ENCODE measurements around the gene GRXCR1.

GRXCR1 gene

DNA sequence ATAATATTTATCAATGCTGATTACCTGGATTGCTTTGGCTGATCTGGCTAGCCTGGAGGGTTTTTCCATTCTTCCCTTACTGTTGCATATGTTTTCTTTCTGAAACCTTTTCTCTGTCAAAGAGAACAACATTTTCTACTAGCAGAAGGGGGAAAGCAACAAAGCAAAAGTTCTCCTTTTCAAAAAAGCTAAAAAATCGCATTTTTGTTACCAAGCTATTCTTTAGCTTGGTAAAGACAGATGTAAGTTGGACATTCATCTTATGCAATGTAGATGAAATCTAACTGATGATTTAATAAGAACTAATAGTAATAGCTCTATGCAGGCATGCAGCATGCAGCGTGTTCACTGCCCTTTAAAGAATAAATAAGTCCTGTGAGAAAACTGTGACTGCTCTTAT, at the start of gene GRXCR1:
TSS of gene GRXCR1 (plus strand) at position 301 of the 400 bp plus-strand sequence. CDS start 554 bp downstream, outside the sequence.
- no peak for DNase-seq (ENCODE audit: low read depth in 3 of 3)

DNA sequence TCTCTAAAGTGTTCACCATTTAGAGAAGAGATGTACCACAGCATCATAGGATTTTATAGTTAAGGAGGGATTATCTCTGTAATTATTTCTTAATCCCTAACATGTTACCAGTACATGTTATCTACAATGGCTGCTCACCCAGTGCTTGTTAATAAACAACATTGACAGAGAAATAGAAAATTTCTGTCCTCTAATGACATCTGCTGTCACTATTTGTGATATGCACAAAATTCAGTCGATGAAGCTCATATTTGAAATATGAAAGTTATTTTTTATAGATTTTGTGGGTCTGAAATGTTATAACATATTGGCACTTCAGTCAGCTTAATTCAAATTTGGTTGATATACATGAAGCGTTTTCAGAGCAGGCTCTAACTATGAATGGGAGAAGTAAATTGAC, 48.8 kb upstream of the GRXCR1 start:
- no peak for DNase-seq (ENCODE audit: low read depth in 3 of 3)

DNA sequence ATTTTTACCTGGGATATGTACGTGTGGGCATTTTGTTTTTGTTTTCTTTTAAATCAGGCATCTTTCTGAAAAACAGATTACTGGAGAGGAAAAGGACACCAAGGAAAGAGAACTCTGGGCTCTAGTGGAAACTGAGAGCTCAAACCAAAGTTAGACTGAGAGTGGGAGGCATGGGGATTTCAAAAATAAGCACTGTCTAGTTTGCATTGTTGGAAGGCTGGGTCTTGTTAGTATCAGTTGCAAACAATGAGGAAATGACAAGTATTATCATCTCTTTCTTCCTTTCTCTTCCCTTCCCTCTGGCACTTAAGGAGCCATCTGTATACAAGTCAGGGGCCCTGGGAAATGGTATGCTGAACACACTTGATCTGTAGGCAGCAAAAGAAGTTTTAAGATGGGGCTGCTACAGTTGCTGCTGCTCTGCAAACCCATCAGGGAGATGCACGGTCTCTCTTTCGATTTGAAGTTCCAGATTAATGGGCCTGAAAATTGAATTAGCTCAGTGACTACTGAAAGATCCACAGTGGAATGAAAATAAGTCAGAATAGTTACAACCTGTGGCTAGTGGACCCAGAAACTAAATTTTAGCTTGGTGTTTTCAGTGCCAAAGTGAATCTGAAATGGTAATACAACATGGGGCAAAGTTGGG, 48.0 kb upstream of the GRXCR1 start:
- DNase-seq (ENCODE audit: low read depth in 3 of 3) = no peak

DNA sequence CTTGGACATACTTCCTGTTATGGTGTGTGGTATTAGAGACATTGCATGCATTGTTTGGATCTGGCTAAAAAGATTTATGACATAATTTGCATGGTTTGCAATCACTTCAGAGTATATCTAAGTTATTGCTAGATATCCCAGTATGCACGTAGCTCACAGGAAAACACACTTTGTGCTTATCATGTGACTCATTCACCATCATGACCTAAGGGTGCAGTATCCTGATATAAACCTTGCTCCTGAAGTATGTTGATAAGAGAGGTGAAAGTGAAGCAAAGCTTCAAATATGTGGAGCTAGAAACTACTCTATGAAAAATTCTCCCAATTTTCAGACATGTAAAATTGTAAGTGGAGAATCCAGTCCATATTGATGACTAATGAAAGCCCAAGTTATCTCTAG, 46.9 kb upstream of the GRXCR1 start:
- DNase-seq (ENCODE audit: low read depth in 3 of 3) = no peak

DNA sequence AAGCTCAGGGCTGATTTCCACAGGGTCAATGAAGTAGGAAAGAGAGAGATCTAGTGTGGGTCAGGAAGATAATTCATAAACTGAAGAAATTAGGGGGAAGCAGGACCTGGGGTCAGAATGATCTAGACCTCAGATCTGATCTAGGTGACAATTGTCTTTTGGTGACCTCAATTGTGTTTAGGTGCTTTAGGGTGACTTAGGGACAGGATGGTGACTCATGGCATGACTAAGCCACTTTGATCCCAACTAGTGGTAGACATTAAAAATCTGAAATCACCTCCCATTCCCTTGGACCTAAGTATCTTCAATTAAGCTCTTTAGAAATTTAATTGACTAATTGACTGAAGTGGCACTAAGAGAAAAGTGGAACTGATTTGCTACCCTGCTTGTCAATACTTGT, 36.7 kb upstream of the GRXCR1 start:
- DNase-seq (ENCODE audit: low read depth in 3 of 3) = no peak

DNA sequence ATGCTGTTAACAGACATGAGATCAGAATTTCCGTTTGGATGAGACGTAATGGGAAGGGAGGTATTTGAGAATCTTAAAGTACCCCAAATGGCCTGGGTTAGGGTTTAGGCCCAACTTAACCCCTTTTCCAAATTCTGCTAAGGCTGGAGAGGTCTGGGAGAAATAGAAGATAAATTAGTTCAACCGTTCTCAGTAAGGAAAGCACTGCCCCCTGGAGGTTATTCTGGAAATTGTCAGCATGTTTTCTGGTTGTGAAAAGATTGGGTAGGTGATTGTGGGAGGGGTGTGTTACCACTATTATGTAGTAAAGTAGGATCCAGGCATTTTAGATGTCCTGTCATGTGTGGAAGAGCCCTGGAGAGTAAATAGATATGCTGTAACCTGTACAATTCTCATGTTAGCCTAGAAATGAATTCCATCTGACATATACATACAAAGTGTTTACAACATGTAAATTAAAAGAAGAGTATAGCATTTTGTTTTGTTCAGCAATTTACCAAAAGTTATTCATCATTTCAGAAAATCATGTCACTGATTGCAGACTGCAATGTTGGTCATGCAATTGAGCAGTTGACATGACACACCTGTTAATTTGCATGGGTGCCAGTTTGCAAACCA, 26.8 kb upstream of the GRXCR1 start:
- peak; percentile 9 to 37 (median 17) for DNase-seq (ENCODE audit: low read depth in 3 of 3)

DNA sequence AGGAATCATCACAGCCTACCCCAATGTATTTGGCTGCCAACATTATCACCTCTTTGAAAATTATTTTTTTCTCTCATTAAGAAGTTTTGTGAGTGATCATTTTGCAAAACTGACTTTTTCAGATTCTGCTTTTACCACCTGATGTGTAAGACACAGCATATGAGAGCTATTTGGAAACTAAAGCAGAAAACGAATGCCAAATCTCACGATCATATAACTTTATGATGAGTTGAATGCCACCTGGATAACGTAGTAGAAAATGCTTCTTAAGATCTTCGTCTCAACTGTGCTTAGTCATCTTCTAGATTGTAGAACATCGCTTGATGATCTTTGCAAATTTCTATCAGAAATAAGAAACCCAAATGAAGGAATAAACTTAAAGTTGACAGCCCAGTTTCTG, 21.3 kb upstream of the GRXCR1 start:
- DNase-seq (ENCODE audit: low read depth in 3 of 3) = no peak

DNA sequence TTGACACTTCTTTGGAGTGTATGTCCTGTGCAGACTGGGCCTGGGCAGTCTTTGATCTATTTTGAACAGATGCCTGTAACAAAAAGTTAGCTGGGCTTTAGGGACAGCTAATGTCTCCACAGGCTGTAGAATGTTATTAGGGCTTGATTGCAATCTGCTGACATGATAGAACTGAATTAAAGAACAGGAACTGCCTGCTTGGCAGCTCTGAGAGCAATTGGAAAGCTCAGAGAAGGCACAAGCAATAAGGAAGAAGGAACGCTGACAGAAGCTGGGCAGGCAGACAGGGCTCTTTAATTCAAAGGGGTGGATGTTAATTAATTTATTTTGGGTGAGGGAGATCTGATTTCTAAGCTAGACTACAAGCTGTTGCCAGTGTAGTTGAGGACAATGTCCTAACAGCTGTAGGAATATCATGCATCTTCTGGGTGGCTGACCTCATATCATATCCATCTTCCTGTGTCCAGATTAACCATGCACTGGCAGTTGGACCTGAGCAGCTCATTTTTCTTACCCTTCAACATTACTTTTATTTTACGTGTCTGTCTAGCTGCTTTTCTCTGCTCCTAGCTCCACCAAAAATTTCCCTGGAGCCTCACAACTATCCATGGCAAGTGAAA, 20.7 kb upstream of the GRXCR1 start:
- no peak for DNase-seq (ENCODE audit: low read depth in 3 of 3)

DNA sequence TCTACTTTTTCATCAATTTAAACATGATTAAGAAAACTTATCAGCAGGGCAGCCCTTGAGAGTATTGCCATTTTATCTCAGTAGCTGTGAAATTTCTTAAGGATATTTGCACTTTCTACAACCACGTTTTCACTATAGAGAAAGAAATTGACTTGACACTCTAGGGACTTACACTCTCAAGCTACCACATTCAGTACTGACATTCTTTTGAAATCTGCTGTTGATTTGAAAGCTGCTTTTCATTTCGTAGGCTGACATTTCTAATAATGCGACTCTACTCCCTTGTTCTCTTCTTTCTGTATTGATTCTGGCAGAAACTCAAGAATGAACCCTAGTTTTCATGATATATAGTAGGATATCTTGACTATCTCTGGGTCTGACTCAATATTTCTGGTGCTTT, 13.7 kb upstream of the GRXCR1 start:
- no peak for DNase-seq (ENCODE audit: low read depth in 3 of 3)

DNA sequence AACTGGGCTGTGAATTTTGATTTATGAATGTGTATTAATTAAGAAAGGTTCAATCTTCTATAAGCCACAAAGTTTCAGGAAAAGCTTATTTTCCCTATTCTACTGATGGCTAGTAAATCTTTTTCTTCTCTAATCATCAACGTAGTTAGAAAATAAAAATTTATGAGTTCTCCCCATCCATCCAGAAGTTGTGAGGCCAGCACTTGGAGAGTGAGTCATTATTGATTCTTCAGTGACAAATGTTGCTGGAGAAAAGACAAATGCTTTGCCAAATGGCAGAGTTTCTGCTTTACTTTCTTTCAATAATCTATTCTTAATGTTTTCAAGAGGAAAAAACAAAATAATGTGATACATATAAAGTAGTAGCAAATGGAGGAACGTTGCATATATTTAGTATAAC, 11.3 kb upstream of the GRXCR1 start:
- DNase-seq (ENCODE audit: low read depth in 3 of 3) = no peak

DNA sequence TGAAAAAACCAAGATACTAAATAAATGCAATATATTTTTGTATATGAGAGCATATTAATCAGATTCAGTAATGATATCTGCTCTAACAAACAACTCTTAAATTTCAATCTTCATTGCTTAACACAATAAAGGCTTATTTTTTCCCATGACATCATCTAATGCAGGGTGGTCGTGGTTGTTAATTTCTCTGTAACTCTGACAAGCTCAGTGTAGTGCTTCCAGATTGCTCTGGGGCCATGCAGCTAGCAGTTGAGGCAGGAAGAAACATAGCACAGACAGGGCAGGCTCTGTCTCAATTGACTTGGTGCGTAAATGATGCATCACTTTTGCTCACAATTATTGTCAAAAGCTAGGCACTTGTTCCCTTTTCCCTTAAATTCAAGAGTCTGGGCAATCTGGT, 869 bp upstream of the GRXCR1 start:
- no peak for DNase-seq (ENCODE audit: low read depth in 3 of 3)

DNA sequence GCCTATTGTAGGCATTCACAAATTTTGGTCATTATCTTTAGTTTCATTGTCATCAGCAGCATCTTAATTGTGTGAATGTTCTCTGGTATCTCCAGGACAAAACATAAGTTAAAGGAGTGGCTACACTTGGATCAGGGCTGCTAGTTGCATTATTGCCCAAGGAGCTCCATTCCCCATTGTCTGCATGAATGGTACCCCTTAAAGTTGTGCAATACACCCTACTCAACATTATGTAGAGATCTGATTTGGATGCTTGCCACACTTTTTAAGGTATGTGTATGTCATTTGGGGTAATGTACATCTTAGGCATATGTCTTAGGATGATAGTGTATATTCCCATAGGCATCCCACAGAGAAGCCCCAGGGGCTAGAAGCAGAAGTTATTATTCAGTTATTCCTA, 2.9 kb downstream of the GRXCR1 start:
- DNase-seq (ENCODE audit: low read depth in 3 of 3) = no peak

DNA sequence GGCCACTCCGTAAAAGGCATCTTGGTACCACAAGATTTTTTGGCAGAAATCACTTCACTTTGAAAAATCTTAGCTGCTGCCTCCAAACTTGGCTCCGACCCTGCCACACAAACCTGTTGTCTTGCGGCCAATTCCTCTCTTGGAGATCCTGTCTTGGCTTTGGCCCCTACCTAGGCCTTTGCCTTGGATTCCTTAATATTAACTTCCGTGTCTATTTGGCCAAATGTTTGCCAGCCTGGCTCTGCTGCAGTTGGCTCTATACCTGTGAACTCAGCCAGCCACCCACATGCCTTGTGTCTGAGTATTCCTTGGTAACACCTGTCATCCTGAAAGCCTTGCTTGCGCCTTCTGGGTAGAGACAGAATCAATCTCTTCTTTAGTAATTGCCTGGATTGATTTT, 12.5 kb downstream of the GRXCR1 start:
- DNase-seq (ENCODE audit: low read depth in 3 of 3) = no peak

DNA sequence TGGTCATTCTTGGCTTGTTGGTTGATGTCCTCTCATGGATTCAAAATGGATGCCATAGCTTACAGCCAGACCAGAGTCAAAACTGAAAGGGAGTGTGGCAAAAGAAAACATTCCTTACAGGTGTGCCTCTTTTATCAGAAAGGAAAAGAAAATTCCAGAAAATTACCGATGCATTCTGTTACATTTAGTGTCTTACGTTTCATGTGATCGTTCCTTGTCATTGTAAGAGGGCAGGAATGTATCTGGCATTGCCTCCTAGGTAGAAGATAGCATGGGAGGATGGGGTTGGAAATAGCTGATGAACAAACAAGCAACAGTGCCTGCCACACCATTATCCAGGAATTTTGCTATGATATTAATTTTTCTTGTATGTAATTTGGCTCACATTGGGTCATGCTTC, 13.1 kb downstream of the GRXCR1 start:
- DNase-seq (ENCODE audit: low read depth in 3 of 3) = no peak

DNA sequence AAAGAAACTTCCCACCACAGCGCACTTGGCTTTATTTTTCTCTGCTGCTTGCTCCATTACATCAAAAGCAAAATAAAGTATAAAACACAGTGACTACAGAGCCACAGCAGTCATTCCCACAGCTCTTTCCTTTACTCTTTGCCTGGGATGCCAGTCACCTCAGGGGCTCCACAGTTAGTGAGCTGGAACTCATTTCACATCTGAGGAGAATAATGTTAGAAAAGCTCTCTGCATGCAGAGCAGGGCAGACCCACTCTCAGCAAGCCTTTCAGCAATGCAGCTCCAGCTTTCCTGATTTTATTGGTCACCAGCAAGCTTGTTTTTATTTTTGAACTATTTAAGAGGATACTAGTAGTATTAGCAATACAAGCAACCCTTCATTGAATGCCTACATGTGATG, 13.8 kb downstream of the GRXCR1 start:
- no peak for DNase-seq (ENCODE audit: low read depth in 3 of 3)

DNA sequence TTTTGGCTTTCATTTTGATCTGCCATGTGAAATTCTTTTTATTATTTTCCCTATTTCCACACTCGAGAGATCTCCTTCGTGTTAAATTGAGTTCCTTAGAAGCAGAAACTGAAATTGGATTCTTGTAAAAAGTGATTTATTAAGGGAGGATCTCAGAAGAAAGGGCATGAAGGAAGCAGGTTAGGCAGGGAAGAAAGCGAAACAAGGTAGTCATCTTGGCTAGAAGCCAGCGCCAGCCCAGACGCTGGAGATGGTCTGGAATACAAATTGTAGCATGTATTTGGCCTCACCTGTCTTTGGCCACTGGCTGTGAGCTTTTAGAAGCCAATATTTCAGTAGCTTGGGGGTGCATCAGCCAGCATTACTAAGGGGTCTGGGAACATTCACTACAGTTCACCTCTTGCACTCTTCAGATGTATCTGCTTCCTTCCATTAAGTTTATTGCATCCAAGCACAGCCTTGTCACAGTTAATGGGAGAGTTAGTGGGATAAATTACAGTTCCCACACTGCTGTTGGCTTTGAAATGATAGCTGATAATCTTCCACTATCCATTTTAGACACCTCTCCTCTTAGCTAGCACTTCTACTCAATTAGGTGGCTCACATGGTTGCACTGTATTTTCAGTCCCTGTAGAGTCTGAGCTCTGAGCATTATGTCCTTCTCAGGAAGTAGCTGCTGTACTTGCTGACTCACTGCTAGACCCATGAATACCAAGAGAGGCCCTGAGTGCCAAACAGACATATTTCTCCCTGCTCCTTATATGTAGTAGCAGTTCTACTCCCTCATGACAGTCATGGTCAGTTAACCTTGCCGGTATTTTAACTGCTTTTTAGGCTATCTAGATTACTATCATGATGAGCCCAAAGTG, 14.6 kb downstream of the GRXCR1 start:
- DNase-seq (ENCODE audit: low read depth in 3 of 3) = no peak

DNA sequence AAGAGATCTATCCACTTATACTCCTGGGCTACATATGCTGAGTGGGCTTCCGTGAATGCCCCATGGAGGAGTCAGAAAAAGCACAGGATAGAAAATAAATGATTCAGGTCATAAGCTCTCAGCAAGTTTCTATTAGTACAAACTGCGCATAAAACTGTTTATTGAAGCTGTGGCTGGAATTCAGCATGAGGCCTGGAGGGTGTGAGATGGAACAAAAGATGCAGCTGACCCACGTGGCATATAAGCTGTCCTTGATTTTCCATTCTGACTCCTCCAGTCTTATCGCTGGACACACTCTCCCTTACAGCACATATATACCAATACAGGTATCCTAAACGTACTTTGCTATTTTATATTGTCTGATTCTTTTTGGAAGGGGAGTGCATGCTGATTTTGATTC, 17.9 kb downstream of the GRXCR1 start:
- no peak for DNase-seq (ENCODE audit: low read depth in 3 of 3)

DNA sequence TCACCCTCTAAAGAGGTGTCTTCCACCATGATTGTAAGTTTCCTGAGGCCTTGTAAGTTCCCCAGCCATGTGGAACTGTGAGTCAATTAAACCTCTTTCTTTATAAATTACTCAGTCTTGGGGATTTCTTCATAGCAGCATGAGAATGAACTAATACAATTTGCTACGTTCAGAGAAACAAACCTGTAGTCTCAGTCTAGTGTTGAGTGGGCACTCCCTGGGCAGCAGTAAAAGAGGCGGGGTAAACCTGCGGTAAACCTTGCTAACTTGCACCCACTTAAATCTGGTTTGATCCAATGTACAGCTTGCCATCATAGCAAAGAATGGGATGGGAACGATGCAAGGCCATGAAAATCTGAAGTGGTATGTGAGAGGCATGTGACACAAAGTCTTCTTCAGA, 22.4 kb downstream of the GRXCR1 start:
- no peak for DNase-seq (ENCODE audit: low read depth in 3 of 3)

DNA sequence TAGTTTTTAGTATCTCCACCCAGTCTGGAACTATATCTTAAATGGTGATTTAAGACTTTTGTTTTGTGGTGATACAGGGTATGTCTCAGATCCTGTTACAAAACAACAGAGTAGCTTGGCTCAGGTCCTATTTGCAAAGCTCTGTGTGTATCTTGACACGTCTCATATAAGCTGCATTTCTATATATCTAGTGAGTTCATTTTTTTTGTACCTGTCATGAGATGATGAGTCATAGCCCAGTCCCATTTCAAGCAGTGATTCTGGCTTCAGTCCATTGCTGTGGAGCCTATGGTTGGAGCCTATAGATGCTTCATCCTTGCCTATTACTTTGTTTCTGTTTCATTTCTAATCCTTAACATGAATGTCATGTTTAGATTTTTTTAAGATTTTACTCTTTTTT, 23.0 kb downstream of the GRXCR1 start:
- no peak for DNase-seq (ENCODE audit: low read depth in 3 of 3)

DNA sequence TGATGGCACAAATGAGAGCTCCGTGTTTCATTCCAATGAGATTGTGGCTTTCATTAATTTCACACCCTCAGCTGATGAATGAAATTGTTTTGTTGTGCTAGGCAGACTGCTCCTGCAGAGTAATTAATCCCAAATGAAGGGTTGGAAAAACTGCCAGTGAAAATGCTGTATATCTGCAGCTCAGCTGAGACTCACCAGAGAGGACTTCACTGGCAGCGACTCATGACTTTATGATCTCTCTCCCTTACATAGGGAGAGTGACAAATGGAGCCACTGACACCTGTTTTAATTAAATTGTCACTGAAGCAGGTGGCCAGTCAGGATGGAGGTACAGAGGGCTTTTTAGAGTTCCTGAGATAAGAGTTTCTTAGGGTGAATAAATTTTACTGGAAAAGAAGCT, 24.8 kb downstream of the GRXCR1 start:
- DNase-seq (ENCODE audit: low read depth in 3 of 3) = no peak

DNA sequence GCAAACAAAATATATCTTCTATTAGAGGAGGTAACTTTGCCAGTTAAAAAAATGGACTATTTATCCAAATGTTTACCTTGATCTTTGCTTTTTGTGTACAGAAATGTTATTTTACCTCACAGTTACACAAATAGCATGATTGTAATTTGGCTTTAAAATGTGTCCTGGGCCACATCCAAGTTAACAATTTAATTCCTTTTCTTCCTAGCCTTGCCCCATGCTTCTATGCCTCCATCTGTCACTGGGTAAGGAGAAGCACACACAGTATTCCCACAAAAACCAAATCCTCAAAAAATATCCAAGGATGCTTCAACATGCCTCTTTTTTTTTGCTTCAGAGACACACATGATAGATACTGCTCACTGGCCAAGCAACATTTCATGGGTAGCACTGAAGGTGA, 30.9 kb downstream of the GRXCR1 start:
- DNase-seq (ENCODE audit: low read depth in 3 of 3) = no peak

DNA sequence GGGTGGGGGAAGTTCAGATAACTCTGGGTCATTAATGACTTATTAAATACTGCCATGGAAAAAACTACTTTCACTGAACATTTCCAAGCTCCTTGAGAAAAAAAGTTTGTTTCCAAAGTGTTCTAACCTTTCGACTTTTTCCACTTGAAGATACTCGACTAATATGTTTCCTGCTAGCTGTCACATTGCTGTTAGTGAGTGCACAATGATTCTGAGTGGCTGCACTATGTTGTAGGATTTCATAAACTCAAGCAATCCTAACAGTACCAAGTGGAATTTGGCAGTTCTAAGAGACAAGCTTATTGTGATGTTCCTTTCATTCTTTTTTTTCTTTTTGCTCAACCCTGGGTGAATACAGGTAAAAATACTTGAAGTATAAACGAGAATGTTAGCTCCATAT, 33.4 kb downstream of the GRXCR1 start:
- no peak for DNase-seq (ENCODE audit: low read depth in 3 of 3)

DNA sequence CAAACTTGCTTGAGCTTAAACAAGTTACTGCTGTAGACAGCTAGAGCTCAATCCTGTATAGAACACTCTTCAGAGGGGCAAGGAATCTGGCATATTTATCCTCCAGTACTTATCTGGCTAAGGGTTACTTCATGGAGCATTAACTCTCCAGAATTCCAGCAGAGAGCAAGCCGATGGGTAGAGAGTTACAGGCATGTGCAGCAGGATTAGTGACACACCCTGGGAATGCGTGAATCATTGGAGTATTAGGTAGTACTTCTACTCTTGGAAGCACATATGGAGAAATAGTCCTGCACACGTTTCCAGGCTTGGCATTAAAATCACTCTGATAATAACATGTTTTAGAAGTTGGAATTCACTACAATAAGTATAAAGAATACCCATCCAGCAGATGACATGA, 35.4 kb downstream of the GRXCR1 start:
- DNase-seq (ENCODE audit: low read depth in 3 of 3) = no peak

Data from stimulated activated CD4-positive, alpha-beta T cell treated with anti-CD3 and anti-CD28 coated beads, TNF-alpha, amount 100 ng/mL, for 24 hours (primary cell).